ENCODE data around the gene TPCN2.

Gene TPCN2

GRCh38 chr11:69114811-69115523 lies 66.2 kb downstream of the TPCN2 start:
- no peak for DNase-seq

GRCh38 chr11:69115586-69116560 lies 67.1 kb downstream of the TPCN2 start:
- no peak for DNase-seq

- no peak for DNase-seq
These were observed 67.9 kb downstream of the TPCN2 start for GRCh38 chr11:69116671-69117070.

GRCh38 chr11:69119190-69119589 lies 70.5 kb downstream of the TPCN2 start:
- no peak for DNase-seq

- no peak for DNase-seq
These were observed 71.6 kb downstream of the TPCN2 start for GRCh38 chr11:69120096-69120875.

GRCh38 chr11:69121021-69121420 lies 72.3 kb downstream of the TPCN2 start:
- DNase-seq, result no peak

GRCh38 chr11:69121621-69122325 lies 73.0 kb downstream of the TPCN2 start:
- no peak for DNase-seq

- DNase-seq, result no peak
These were observed 73.5 kb downstream of the TPCN2 start for GRCh38 chr11:69122326-69122629.

GRCh38 chr11:69122630-69123431 lies 74.1 kb downstream of the TPCN2 start:
- no peak for DNase-seq

GRCh38 chr11:69123593-69124545 lies 75.1 kb downstream of the TPCN2 start:
- DNase-seq, result no peak

- no peak for DNase-seq
These were observed 77.1 kb downstream of the TPCN2 start for GRCh38 chr11:69125861-69126260.

- DNase-seq, result no peak
These were observed 77.6 kb downstream of the TPCN2 start for GRCh38 chr11:69126286-69126685.

- DNase-seq, result no peak
These were observed 78.5 kb downstream of the TPCN2 start for GRCh38 chr11:69127081-69127850.

GRCh38 chr11:69127884-69128283 lies 79.2 kb downstream of the TPCN2 start:
- DNase-seq, result no peak

GRCh38 chr11:69129053-69129452 lies 80.3 kb downstream of the TPCN2 start:
- DNase-seq, result no peak

GRCh38 chr11:69129647-69130046 lies 80.9 kb downstream of the TPCN2 start:
- no peak for DNase-seq

- DNase-seq, result no peak
These were observed 81.9 kb downstream of the TPCN2 start for GRCh38 chr11:69130654-69131053.

GRCh38 chr11:69131121-69131566 lies 82.4 kb downstream of the TPCN2 start:
- no peak for DNase-seq

GRCh38 chr11:69131644-69132300 lies 83.0 kb downstream of the TPCN2 start:
- DNase-seq, result no peak
